ENCODE data around the gene ABHD16B.
"Not testable (repeated sequence)": the region's sequence is repeated elsewhere in the genome, so short reads cannot be mapped to it uniquely, and the experiment has no call there.

The ABHD16B gene

DNA sequence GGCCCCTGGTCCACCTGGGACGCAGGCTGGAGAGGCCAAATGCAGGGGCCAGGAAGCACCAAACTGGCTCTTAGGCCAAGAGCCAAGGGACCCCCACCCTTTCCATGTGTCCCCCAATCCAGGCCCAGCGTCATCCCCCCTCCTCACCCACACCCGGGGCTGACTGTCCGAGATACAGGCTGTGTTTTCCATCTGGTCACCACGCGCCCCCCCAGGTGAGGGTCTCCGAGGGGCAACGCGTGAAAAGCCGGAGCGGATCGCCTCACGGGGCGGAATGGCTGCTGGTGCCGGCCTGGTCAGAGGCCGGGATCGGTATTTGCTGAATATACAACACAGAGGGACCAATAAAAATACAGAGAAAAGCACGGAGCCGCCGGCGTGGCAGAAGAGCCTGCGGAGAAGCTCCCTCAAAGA lies 5.2 kb upstream of the ABHD16B start:
- DNase-seq: no peak

DNA sequence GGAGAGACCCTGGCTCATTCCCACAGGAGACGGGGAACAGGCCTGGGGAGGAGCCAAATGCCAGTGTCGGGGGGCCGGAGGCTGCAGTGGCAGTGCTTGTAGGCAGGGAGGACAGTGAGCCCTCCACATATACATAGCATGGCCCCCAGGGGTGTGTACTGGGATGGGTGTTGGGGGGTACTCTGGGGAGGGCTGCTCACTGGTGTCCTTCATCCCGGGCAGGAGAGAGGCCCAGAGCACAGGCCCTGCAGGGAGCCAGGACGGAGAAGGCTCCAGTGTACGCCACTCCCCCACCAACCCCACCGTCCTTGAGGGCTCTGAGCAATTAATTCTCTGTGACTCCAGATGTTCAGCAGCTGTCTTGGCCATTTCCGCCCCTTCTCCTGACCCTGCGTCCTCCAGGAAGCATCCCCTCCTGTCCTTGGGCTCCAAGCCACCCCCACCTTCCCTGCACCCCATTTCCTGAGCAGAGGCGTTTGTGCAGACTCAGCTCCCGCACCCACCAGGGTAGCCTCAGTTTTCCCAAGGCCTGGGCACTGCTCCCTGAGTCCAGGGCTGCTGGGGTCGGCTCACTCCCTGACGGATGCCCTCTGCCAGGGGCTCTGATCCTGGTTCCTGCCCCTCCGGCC lies 3.4 kb upstream of the ABHD16B start:
- no peak for DNase-seq

DNA sequence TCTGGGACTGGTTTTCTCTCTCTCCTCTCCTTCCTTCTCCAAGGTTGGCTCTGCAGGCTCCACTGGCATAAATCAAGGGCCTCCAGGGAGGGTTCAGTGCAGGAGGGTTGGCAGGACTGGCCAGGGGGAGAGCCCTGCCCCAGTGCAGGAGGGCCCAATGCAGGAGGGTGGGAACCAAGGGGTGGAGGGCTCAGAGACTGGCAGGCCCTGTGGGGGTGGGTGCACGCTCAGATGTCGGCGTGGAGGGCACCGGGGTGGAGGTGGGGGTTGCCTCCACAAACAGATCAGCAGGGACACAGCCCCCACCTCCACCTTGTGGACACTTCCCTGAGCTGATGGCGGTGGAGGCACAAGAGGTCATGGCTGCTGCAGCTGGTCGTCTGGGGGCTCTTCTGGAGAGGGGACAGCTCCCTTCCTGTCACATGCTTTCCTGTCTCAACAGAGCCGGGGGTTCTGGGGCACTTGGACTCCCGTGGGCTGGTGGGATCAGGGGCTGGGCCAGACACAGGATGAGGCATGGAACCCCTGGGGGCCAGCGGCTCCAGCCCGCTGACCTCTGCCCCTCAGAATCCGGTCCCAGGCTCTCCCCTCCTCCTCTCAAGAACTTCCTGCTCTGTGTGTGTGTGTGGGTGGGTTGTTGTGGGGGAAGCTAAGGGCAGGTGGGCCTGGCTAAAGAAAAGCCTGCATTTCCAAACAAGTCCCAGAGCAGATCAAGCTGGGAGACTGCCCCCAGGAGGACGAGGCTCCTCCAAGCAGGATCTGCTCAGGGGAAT lies 2.7 kb upstream of the ABHD16B start:
- no peak for DNase-seq

GRCh38 chr20:63859166-63859699 lies 2.1 kb upstream of the ABHD16B start:
- DNase-seq: no peak

DNA sequence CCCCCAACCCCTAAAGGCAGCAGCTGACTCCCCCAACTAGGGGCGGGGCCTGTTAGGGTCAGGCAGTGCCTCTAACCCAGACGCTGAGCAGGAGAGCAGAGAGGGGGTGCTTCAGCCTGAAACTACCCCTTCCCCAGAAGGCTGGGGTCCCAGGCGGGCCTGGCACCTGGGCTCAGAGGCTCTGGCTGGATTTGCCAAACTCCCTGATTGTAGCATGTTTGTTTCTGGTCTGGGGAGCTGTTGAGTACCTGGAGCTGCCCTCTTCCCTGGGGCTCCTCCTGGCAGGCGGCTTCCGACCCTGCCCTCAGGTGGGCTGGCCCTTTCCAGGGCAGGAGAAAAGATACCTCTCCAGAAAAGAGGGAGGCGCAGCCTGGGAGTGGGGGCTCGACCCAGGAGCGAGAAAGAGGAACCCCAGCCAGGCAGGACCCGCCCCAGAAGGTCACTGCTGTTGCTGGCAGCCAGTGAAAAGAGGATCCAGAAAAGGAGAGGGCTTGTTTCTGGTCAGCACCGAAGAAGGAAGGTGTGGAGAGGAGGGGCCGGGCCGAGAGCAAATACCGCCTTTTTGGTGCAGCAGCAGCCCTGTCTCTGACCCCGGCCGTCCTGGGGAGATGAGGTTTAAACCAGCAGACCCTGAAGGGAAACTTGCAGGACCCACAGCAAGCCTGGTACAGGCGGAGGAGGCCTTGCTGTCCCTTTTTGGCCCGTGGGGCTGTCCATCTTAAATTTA lies 810 bp upstream of the ABHD16B start:
- DNase-seq: no peak

DNA sequence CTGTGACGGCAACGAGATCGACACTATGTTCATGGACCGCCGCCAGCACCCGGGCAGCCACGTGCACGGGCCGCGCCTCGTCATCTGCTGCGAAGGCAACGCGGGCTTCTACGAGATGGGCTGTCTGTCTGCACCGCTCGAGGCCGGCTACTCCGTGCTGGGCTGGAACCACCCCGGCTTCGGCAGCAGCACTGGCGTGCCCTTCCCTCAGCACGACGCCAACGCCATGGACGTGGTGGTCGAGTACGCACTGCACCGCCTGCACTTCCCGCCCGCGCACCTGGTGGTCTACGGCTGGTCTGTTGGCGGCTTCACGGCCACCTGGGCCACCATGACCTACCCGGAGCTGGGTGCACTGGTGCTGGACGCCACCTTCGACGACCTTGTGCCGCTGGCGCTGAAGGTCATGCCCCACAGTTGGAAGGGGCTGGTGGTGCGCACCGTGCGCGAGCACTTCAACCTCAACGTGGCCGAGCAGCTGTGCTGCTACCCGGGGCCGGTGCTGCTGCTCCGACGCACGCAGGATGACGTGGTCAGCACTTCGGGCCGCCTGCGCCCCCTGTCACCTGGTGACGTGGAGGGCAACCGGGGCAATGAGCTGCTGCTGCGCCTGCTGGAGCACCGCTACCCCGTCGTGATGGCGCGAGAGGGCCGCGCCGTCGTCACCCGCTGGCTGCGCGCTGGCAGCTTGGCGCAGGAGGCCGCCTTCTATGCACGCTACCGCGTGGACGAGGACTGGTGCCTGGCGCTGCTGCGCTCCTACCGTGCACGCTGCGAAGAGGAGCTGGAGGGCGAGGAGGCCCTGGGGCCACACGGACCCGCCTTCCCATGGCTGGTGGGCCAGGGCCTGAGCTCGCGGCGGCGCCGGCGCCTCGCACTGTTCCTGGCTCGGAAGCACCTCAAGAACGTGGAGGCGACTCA lies 943 bp downstream of the ABHD16B start:
- DNase-seq: no peak

DNA sequence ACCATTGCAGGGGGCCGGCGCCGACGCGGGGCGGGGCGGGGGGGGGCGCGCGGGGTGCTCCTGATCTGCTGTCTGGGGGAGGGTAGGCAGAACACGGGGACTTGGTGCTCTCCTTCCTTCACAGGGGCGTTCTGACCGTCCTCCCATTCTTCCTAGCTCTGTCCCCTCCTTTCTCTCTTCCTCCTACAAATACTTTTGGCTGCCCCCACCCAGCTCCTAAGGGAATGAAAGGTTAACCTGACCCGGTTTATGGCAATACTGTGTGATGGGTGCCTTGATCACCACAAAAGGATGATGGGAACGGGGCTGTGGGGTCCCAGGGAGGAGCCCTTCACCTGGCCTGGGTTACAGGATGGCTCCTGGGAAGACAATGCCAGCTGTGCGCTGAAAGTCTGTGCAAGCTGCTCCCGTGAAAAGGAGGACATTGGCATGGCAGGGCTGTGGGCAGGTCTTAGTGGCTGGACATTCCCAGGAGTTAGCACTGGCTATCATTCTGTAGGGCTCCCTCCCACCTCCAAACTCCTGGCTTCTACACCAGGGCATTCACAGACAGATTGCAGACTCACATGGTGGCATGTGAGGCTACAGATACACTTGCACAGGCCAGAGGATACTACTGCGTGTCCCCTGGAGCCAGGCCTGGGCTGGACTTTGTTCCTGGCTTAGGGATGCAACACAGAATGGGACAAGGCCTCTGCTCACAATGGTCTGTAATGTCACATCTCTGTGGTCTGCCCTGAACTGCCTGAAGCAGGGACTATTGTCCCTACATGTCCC lies 1.9 kb downstream of the ABHD16B start:
- no peak for DNase-seq

DNA sequence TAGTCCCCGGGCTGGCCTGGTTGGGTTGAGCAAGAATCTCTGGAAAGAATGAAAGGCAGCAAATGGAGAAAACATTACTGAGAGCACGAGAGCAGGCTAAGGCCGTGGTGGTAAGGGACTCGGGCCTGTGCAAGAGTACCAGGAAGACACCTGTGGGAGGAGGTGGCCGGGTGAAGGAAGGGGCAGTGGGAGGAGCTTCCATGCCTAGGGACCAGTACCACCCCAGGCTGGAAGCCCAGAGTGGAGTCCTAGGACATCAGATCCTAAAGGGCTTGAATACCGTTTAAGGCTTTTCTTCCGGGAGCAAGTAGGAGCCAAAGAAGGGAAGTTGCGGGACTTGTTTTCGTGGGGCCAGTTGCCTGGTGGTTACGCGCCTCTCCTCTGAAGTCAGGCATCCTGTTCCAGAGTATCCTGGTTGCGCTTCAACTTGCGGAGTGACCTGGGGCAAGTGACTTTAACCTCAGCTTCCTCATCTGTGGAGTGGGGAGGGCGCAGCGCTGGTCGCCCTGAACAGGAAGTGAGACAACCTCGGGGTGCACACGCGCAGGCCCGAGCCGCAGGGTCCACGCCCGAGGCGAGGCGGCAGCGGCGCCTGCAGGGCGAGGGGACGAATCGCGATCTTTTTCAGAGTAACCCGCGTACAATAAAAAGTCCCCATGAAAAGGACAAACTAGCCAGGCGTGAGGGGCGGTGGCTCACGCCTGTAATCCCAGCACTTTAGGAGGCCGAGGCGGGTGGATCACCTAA lies 2.7 kb downstream of the ABHD16B start:
- DNase-seq: peak; percentile 30 to 83

DNA sequence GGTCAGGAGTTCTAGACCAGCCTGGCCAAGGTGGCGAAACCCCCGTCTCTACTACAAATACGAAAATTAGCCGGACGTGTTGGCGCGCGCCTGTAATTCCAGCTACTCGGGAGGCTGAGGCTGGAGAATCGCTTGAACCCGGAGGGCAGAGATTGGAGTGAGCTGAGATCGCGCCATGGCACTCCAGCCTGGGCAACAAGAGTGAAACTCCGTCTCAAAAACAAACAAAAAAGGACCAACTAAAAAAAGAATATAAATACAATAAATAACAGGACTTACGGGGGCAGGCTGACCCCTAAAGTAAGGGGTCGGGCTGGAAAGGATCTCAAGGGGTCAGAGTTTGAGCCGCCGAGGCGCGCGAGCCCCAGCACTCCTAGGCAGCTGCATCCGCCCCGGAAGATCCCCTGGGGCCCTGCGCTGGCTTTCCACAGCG lies 3.3 kb downstream of the ABHD16B start:
- DNase-seq: no peak

- peak; percentile 99 for DNase-seq
Observed at GRCh38 chr20:63864978-63865640, 3.8 kb downstream of the ABHD16B start, which contains the start of gene TPD52L2. TPD52L2 (plus strand) TSS chr20:63865270; CDS start chr20:63865366, 96 bp downstream.

DNA sequence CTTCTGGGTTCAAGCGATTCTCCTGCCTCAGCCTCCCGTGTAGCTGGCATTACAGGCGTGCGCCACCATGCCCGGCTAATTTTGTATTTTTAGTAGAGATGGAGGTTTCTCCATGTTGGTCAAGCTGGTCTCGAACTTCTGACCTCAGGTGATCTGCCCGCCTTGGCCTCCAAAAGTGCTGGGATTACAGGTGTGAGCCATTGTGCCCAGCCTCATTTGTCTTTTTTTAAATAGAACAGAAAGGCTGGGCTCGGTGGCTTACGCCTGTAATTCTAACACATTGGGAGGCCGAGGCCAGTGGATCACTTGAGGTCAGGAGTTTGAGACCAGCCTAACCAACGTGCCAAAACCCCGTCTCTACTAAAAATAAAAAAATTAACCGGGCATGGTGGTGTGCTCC lies 5.7 kb downstream of the ABHD16B start:
- not testable (repeated sequence) for DNase-seq

- no peak for DNase-seq
Observed at GRCh38 chr20:63868264-63868663, 7.0 kb downstream of the ABHD16B start.

GRCh38 chr20:63873477-63873971 lies 12.2 kb downstream of the ABHD16B start:
- no peak for DNase-seq

GRCh38 chr20:63874241-63874640 lies 12.9 kb downstream of the ABHD16B start:
- not testable (repeated sequence) for DNase-seq

- DNase-seq: no peak
Observed at GRCh38 chr20:63876489-63877036, 15.3 kb downstream of the ABHD16B start.

DNA sequence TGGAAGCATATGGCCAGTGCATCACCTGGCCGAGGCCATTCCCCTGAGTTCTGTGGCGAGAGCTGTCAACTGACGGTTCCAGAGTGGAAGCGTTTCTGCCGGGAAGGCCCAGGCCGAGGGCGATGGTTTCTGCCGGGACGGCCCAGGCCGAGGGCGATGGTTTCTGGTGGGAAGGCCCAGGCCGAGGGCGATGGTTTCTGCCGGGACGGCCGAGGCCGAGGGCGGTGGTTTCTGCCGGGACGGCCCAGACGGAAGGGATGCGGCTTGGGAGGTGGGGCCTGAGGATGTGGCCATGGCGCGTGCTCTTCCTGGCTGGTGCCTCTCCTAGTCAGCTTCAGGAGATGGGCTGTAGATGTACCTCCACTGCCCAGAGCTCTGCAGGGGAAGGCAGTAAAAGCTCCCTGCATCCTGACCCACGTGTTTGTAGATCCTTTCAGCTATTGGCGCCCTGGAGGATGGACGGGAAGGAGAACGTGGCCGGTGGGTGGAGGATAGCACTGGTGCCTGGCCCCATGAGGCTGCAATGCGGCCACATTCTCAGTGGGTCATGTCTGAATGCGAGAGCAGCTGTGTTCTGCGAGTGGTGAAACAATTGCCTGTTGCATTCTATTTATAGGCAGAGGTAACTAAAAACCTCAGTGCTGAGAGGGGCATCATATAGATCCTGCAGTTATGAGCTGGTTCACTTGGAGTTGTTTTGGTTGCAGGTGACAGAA lies 16.6 kb downstream of the ABHD16B start:
- DNase-seq: no peak

DNA sequence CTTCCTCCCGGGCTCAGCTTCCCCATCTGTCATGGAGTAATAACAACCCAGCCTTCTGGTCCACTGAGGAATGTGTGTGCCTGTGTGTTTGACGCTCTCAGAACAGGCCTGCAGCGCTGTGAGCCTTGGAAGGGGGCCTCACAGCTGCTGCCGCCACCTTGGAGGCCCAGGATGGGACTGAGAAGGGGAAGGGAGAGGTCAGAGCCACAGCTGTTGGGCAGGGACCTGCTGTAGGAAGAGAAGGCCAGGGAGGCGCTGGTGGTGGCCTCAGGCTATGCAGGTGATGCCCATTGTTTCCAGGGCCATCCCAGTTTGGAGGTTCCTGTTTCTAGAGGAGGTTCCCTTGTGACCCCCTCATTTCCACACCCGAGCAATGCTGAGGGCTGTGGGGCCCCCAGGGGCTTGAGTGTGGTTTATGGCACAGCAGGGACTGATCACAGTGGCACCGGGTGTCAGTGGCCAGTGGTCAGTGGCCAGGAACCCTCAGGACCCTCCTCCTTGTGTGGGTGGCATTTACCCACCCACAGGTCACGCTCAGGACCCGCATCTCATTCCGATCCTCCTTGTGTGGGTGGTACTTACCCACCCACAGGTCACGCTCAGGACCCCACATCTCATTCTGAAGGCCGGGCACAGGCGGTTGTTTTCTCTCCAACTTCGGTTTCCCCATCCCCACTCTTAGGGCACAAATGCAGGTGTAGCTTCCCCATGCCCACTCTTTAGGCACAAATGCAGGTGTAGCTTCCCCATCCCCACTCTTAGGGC lies 17.8 kb downstream of the ABHD16B start:
- no peak for DNase-seq

- DNase-seq: not testable (repeated sequence)
Observed at GRCh38 chr20:63880901-63881300, 19.6 kb downstream of the ABHD16B start.

All from NCI-H446 (cell line).